GM06990 (cell line): Measurements from ENCODE around the gene GRM1.

Experiments used
- DNase-seq: peaks from one replicate; pipeline ENCODE4 v3.0.0-alpha.2; 2011; ENCODE audit not compliant: insufficient read length; ENCODE audit errors: extremely low read depth
- H3K27me3 ChIP-seq: replicated peaks from 2 replicates; pipeline ENCODE4 v1.6.0; 2011; ENCODE audit warnings: low read length; ENCODE audit not compliant: control insufficient read depth, insufficient read depth
- H3K36me3 ChIP-seq: 2 replicates; pipeline ENCODE4 v1.5.1; 2011; ENCODE audit warnings: low read length; ENCODE audit not compliant: control insufficient read depth, insufficient read depth
- H3K4me3 ChIP-seq: replicated peaks from 2 replicates; pipeline ENCODE4 v1.5.1; 2011; ENCODE audit warnings: low read depth, mild to moderate bottlenecking, control low read depth, low read length
- TF ChIP-seq, protein P1 (sequence below): IDR thresholded peaks from 2 replicates; pipeline ENCODE4 v1.5.1; 2011; ENCODE audit warnings: low read length, control low read depth, mild to moderate bottlenecking, inconsistent platforms; ENCODE audit not compliant: insufficient read depth, poor library complexity, severe bottlenecking

The GRM1 gene

DNA sequence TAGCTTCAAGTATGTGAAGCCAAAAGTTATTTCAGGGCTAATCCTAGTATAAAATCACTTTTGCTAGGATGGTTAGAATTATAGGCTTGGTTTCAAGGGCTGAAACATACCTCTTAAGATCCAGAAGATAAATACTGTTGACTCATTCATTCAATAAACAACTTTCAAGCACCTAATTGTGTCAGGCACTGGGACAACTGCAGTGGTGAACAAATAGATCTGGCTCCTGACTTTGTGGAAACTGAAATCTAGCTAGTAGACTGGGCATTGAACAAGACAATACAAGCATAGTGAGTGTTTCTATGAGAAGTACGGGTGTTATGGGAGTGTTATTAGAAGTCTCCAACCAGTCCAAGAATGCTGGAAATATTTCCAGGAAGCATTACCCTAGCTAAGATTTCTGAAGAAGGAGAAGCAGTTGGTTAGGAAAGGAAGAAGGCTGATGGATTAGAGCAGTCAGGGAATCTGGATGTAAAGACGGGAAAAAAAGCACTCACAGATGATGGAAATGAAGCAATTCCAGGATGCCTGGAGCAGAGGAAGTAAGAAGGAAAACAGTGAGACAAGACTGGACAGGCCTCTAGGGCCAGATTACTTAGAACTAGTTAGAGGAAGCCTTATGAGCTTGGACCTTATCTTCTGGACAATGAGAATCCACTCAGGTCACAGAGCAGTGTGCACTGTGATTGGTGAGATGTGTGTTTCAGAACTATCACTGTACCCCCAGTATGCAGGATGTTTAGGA lies 382.2 kb downstream of the GRM1 start:
- TF ChIP-seq, protein P1, sequence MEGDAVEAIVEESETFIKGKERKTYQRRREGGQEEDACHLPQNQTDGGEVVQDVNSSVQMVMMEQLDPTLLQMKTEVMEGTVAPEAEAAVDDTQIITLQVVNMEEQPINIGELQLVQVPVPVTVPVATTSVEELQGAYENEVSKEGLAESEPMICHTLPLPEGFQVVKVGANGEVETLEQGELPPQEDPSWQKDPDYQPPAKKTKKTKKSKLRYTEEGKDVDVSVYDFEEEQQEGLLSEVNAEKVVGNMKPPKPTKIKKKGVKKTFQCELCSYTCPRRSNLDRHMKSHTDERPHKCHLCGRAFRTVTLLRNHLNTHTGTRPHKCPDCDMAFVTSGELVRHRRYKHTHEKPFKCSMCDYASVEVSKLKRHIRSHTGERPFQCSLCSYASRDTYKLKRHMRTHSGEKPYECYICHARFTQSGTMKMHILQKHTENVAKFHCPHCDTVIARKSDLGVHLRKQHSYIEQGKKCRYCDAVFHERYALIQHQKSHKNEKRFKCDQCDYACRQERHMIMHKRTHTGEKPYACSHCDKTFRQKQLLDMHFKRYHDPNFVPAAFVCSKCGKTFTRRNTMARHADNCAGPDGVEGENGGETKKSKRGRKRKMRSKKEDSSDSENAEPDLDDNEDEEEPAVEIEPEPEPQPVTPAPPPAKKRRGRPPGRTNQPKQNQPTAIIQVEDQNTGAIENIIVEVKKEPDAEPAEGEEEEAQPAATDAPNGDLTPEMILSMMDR = no peak
- no peak for DNase-seq

DNA sequence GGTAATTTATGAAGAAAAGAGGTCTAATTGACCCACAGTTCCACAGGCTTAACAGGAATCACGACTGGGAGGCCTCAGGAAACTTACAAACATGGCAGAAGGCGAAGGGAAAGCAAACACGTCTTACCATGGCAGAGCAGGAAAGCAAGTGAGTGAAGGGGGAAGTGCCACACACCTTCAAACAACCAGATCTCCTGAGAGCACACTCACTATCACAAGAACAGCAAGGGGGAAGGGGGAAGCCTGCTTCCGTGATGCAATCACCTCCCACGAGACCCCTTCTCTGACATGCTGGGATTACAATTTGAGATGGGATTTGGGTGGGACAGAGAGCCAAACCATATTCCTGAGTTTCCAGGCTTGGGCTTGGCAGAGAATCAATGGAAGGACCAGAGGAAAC lies 390.7 kb downstream of the GRM1 start:
- Histone ChIP-seq H3K36me3 (no peaks in the 10 kb centered on the region), H3K27me3 (no peaks in the 10 kb centered on the region), H3K4me3 (no peak overlapping the region)
- DNase-seq = no peak
- TF ChIP-seq, protein P1 = no peak

More for the DNA sequence above, 382.2 kb downstream of the GRM1 start:
- Histone ChIP-seq H3K4me3 (no peak overlapping the region), H3K36me3 (no peaks in the 10 kb centered on the region), H3K27me3 (no peaks in the 10 kb centered on the region)

DNA sequence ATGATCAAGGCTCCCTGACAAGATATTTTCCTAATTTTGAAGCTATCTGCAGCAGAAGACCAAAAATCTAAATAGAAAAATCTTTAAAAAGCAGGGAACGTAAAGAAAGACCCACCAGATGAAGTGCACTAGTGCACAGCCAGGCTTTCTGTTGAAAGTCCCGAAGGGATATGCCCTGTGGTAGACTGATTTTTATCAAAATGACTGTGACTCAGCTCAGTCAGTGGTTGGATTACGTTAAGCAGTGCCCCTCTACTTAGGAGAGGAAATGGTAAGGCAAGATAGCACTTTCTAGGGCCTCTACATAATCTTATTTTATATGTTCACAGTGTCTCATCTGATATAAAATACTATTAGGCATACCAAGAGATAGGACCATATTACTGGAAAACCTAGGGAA lies 391.4 kb downstream of the GRM1 start:
- TF ChIP-seq, protein P1 = no peak
- Histone ChIP-seq H3K4me3 (no peak overlapping the region), H3K27me3 (no peaks in the 10 kb centered on the region), H3K36me3 (no peaks in the 10 kb centered on the region)
- DNase-seq = no peak

DNA sequence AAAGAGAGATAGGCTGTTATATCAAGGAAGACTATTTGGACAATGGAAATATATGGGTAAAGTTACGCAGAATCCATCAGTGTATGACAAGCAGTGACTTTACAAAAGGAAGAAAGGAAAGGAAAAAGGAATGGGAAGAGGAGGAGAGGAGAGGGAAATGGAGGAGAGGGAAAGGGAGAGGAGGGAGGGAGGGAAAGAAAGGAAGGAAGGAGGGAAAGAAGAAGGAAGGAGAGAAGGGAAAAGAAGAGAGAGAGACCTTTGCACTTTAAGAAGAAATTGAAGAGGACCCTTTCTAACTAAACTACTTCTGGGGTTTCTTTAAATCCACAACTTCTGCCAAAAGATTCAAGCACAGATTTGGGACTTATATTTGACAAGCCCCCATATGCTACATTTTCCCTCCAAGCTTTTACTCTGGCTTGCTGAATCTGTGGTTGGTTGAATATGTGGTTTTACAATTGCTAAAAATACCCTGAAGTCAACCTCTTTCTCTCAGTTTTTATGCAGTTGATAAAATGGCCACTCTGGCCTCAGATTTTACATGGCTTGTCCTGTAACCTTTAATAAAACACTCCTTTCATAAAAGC lies 394.0 kb downstream of the GRM1 start:
- no peak for DNase-seq
- Histone ChIP-seq H3K36me3 (no peaks in the 10 kb centered on the region), H3K4me3 (no peak overlapping the region), H3K27me3 (no peaks in the 10 kb centered on the region)
- TF ChIP-seq, protein P1 = no peak

DNA sequence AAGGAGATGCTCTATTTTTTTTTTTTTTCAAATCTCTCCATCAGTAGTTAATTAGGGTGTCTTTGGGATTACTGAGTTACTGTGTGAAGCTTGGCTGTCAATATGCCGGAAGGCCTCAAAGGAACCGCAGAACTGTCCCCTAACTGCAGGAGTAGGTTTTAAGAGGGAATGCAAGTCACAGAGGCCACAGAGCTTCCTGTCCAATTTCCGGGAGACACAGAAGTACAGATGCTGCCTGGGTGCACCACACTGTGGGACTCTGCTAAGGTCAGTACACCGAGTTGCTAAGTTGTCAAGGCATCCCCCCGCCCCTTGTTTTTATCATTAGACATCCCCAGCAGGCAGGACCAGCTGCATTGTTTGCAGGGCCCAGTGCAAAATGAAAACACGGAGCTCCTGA lies 394.6 kb downstream of the GRM1 start:
- Histone ChIP-seq H3K36me3 (no peaks in the 10 kb centered on the region), H3K4me3 (no peak overlapping the region), H3K27me3 (no peaks in the 10 kb centered on the region)
- TF ChIP-seq, protein P1 = no peak
- no peak for DNase-seq

DNA sequence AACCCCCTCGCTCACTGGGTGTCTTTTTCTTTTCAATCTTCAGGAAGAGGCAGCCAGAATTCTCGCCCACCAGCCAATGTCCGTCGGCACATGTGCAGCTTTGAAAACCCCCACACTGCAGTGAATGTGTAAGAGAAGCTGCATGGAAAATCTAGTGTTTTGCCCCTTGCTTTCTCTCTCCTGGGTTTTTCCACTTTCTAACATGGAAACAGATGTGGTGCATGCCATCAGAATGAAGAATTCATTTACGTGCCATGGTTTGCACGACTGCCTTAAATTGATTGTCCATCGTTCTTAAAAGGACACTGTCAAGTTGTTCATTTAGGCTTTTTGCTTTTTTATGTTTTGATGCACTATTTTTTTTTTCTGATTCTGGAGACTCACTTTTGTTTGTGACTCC lies 397.7 kb downstream of the GRM1 start:
- Histone ChIP-seq H3K4me3 (no peak overlapping the region), H3K36me3 (no peaks in the 10 kb centered on the region), H3K27me3 (no peaks in the 10 kb centered on the region)
- TF ChIP-seq, protein P1 = no peak
- no peak for DNase-seq
